ENCODE data around the gene PCDH8.

- TF ChIP-seq SIN3A (IDR thresholded peaks at IDR 0.05; ENCODE audit: low read depth, low read length) (no peak), ZBTB40 (IDR thresholded peaks at IDR 0.05; ENCODE audit: borderline replicate concordance) (no peak), POLR2A (IDR thresholded peaks at IDR 0.05; ENCODE audit: low read depth, low read length) (no peak), NFXL1 (IDR thresholded peaks at IDR 0.05; ENCODE audit: borderline replicate concordance) (no peak), ZNF274 (IDR thresholded peaks at IDR 0.05; ENCODE audit: insufficient read depth, insufficient read length) (no peak), NR2C2 (IDR thresholded peaks at IDR 0.05; ENCODE audit: borderline replicate concordance, control insufficient read depth, insufficient read length, low read depth) (no peak), CTCF (IDR thresholded peaks at IDR 0.05 in 2 of 3, conservative IDR thresholded peaks at IDR 0.05 in 1 of 3; ENCODE audit: control insufficient read depth in 2 of 3, extremely low read depth in 1 of 3, insufficient read depth in 1 of 3, low read depth in 3 of 3, low read length in 3 of 3) (no peak), GABPA (IDR thresholded peaks at IDR 0.05; ENCODE audit: low read depth) (no peak), ZNF24 (IDR thresholded peaks at IDR 0.05) (no peak), ZNF384 (IDR thresholded peaks at IDR 0.05; ENCODE audit: borderline replicate concordance, low read depth, low read length) (no peak)
Measured at GRCh38 chr13:52878831-52879230, 30.4 kb upstream of the PCDH8 start.

All from GM12878 (cell line).